KG1 (cell line): ENCODE data around the gene LTB.

Experiments used
- DNase-seq: peaks from one replicate; lab custom pipeline; 2025; lab: John Stamatoyannopoulos, UW

Gene LTB

GRCh38 chr6:31575952-31576685, 6.1 kb downstream of the LTB start:
- no peak for DNase-seq

- DNase-seq, result no peak
Measured at GRCh38 chr6:31575335-31575901, 6.8 kb downstream of the LTB start, which contains the start of gene TNF. Gene TNF, plus strand, starts transcription at chr6:31575565. Its CDS starts 177 bp downstream, at chr6:31575742.

- no peak for DNase-seq
Measured at GRCh38 chr6:31574106-31575061, 7.8 kb downstream of the LTB start.

- no peak for DNase-seq
Measured at GRCh38 chr6:31573239-31574105, 8.8 kb downstream of the LTB start.

- DNase-seq, result no peak
Measured at GRCh38 chr6:31572041-31572911, 9.9 kb downstream of the LTB start, which contains the start of gene LTA. Gene LTA, plus strand, starts transcription at chr6:31572289. Its CDS starts 454 bp downstream, at chr6:31572743.

- DNase-seq, result no peak
Measured at GRCh38 chr6:31569861-31570536, 12.2 kb downstream of the LTB start.

- DNase-seq, result no peak
Measured at GRCh38 chr6:31568537-31568961, 13.7 kb downstream of the LTB start.

- DNase-seq, result no peak
Measured at GRCh38 chr6:31567531-31568370, 14.5 kb downstream of the LTB start.

GRCh38 chr6:31560697-31561058, 21.5 kb downstream of the LTB start:
- no peak for DNase-seq

- DNase-seq, result peak; percentile 52
Measured at GRCh38 chr6:31559958-31560696, 22.1 kb downstream of the LTB start.

GRCh38 chr6:31559606-31559957, 22.6 kb downstream of the LTB start:
- DNase-seq, result no peak

GRCh38 chr6:31558631-31559500, 23.4 kb downstream of the LTB start:
- peak; percentile 73 for DNase-seq

GRCh38 chr6:31558318-31558625, 24.0 kb downstream of the LTB start:
- no peak for DNase-seq

- no peak for DNase-seq
Measured at GRCh38 chr6:31557443-31558317, 24.5 kb downstream of the LTB start.

- no peak for DNase-seq
Measured at GRCh38 chr6:31556307-31556706, 25.9 kb downstream of the LTB start.

GRCh38 chr6:31551371-31551770, 30.9 kb downstream of the LTB start:
- DNase-seq, result peak; percentile 46

GRCh38 chr6:31548544-31548873, 33.7 kb downstream of the LTB start:
- DNase-seq, result no peak
